OCI-LY1 (cell line): Measurements from ENCODE around the gene ACTL9.

Source experiments
- H2AFZ ChIP-seq: fragments of 200-600 bp; sonication (generic), shearing (Covaris generic); 2 replicates; pipeline ENCODE4 v1.6.0; 2014; ENCODE audit warnings: antibody characterized with exemption, mild to moderate bottlenecking, low read length
- H3F3A ChIP-seq: fragments of 200-600 bp; sonication (generic), shearing (Covaris generic); 2 replicates; pipeline ENCODE4 v1.6.0; 2014; ENCODE audit warnings: mild to moderate bottlenecking, antibody characterized with exemption, low read length, moderate library complexity; ENCODE audit not compliant: insufficient read depth
- H3K27ac ChIP-seq: fragments of 200-600 bp; sonication (generic); 2 replicates; pipeline ENCODE4 v1.5.1; 2014; ENCODE audit warnings: low read length, mixed run types, mild to moderate bottlenecking, low read depth; ENCODE audit not compliant: poor library complexity, severe bottlenecking
- H3K27me3 ChIP-seq: fragments of 200-600 bp; sonication (generic); 2 replicates; pipeline ENCODE4 v1.6.0; 2014; ENCODE audit warnings: antibody characterized with exemption, mild to moderate bottlenecking, low read length, moderate library complexity; ENCODE audit not compliant: insufficient read depth
- H3K36me3 ChIP-seq: fragments of 200-600 bp; sonication (generic); 2 replicates; pipeline ENCODE4 v1.6.1; 2014; ENCODE audit warnings: mild to moderate bottlenecking, antibody characterized with exemption, low read length, moderate library complexity, mixed read lengths; ENCODE audit not compliant: insufficient read depth
- H3K4me1 ChIP-seq: fragments of 200-600 bp; sonication (generic); 2 replicates; pipeline ENCODE4 v1.5.1; 2014; ENCODE audit warnings: mild to moderate bottlenecking, low read length, moderate library complexity; ENCODE audit not compliant: insufficient read depth, severe bottlenecking
- H3K4me2 ChIP-seq: fragments of 200-600 bp; sonication (generic), shearing (Covaris generic); 2 replicates; pipeline ENCODE4 v1.6.1; 2014; ENCODE audit warnings: low read length
- H3K4me3 ChIP-seq: fragments of 200-600 bp; sonication (generic); 2 replicates; pipeline ENCODE4 v1.5.1; 2014; ENCODE audit warnings: low read length, low read depth, mild to moderate bottlenecking, mixed read lengths; ENCODE audit not compliant: poor library complexity, severe bottlenecking
- H3K79me2 ChIP-seq: fragments of 200-600 bp; shearing (Covaris generic); 2 replicates; pipeline ENCODE4 v1.6.1; 2016; ENCODE audit warnings: mixed run types, low read length, mixed read lengths; ENCODE audit not compliant: insufficient read depth
- H3K9ac ChIP-seq: fragments of 200-600 bp; sonication (generic), shearing (Covaris generic); 2 replicates; pipeline ENCODE4 v1.6.1; 2014; ENCODE audit warnings: mild to moderate bottlenecking, low read length, mixed read lengths
- H3K9me2 ChIP-seq: fragments of 200-600 bp; sonication (generic), shearing (Covaris generic); 2 replicates; pipeline ENCODE4 v1.6.1; 2014; ENCODE audit warnings: low read depth, mild to moderate bottlenecking, low read length, mixed read lengths
- H3K9me3 ChIP-seq: fragments of 200-600 bp; shearing (Covaris generic); 2 replicates; pipeline ENCODE4 v1.6.1; 2014; ENCODE audit warnings: low read length, mixed read lengths
- H4K20me1 ChIP-seq: fragments of 200-600 bp; sonication (generic), shearing (Covaris generic); 2 replicates; pipeline ENCODE4 v1.6.0; 2016; ENCODE audit warnings: mild to moderate bottlenecking, low read length; ENCODE audit not compliant: insufficient read depth
- CTCF ChIP-seq: fragments of 200-600 bp; sonication (generic), shearing (Covaris generic); IDR thresholded peaks from 2 replicates; pipeline ENCODE4 v1.5.1; 2017; ENCODE audit warnings: mild to moderate bottlenecking, antibody characterized with exemption, low read length, moderate library complexity, mixed read lengths
- EZH2 ChIP-seq: fragments of 200-600 bp; sonication (generic), shearing (Covaris generic); IDR thresholded peaks from 2 replicates; pipeline ENCODE4 v1.8.0; 2017; ENCODE audit warnings: borderline replicate concordance, mixed run types, mild to moderate bottlenecking, antibody characterized with exemption, low read length, moderate library complexity, mixed read lengths

Gene ACTL9

GRCh38 chr19:8690753-8691539 is 7.6 kb downstream of the ACTL9 start:
- Histone ChIP-seq H2AFZ (no peak overlapping the region), H3F3A (no peaks in the 10 kb centered on the region), H4K20me1 (no peaks in the 10 kb centered on the region), H3K9me3 (no peaks in the 10 kb centered on the region), H3K4me1 (no peaks in the 10 kb centered on the region), H3K9me2 (no peaks in the 10 kb centered on the region), H3K27ac (no peak overlapping the region), H3K4me3 (no peak overlapping the region), H3K79me2 (no peaks in the 10 kb centered on the region), H3K9ac (no peak overlapping the region), H3K4me2 (no peak overlapping the region), H3K27me3 (no peaks in the 10 kb centered on the region), H3K36me3 (no peaks in the 10 kb centered on the region)
- no peak for TF ChIP-seq EZH2
- TF ChIP-seq CTCF, result no peak

GRCh38 chr19:8688930-8689329 is 9.7 kb downstream of the ACTL9 start:
- no peaks in the 10 kb centered on the region for H3K36me3 ChIP-seq
- H3K27ac ChIP-seq, result no peak overlapping the region
- H3K4me2 ChIP-seq, result no peak overlapping the region
- H3K4me3 ChIP-seq, result no peak overlapping the region
- no peaks in the 10 kb centered on the region for H3K9me3 ChIP-seq
- no peaks in the 10 kb centered on the region for H4K20me1 ChIP-seq
- H3K9ac ChIP-seq, result no peak overlapping the region
- no peaks in the 10 kb centered on the region for H3K9me2 ChIP-seq
- no peaks in the 10 kb centered on the region for H3K4me1 ChIP-seq
- TF ChIP-seq CTCF, result no peak
- TF ChIP-seq EZH2, result no peak
- H3F3A ChIP-seq, result no peaks in the 10 kb centered on the region
- no peaks in the 10 kb centered on the region for H3K79me2 ChIP-seq
- H2AFZ ChIP-seq, result no peak overlapping the region
- no peaks in the 10 kb centered on the region for H3K27me3 ChIP-seq

GRCh38 chr19:8686549-8686948 is 12.0 kb downstream of the ACTL9 start:
- H3K9me3 ChIP-seq, result no peaks in the 10 kb centered on the region
- no peak overlapping the region for H3K9ac ChIP-seq
- H3K36me3 ChIP-seq, result no peaks in the 10 kb centered on the region
- no peak overlapping the region for H3K4me2 ChIP-seq
- H4K20me1 ChIP-seq, result no peaks in the 10 kb centered on the region
- no peak overlapping the region for H2AFZ ChIP-seq
- no peaks in the 10 kb centered on the region for H3K9me2 ChIP-seq
- H3K4me1 ChIP-seq, result no peaks in the 10 kb centered on the region
- H3K27me3 ChIP-seq, result no peaks in the 10 kb centered on the region
- no peak overlapping the region for H3K4me3 ChIP-seq
- no peak overlapping the region for H3K27ac ChIP-seq
- no peaks in the 10 kb centered on the region for H3K79me2 ChIP-seq
- TF ChIP-seq EZH2 (no peak), CTCF (no peak)
- H3F3A ChIP-seq, result no peaks in the 10 kb centered on the region
